Suprapubic skin (tissue), 4 donors: Measurements from ENCODE around the gene SLC2A4RG.

Source experiments
- POLR2A ChIP-seq, 2 donors: fragments of 450-650 bp; IDR thresholded peaks; one replicate each; pipeline ENCODE4 v1.6.1; 2017; ENCODE audit warnings: antibody characterized with exemption in 2 of 2, mild to moderate bottlenecking in 2 of 2, moderate library complexity in 2 of 2
- POLR2AphosphoS5 ChIP-seq, 3 donors: sonication (generic); formaldehyde crosslinking; IDR thresholded peaks; one replicate each; pipeline ENCODE4 v1.6.1; 2017; ENCODE audit warnings: antibody characterized with exemption in 3 of 3
- TF ChIP-seq, protein P1 (sequence below), 2 donors: fragments of 200-600 bp in 1 of 2; fragments of 450-650 bp in 1 of 2; sonication (generic) in 1 of 2; IDR thresholded peaks; one replicate each; pipeline ENCODE4 v1.5.1; 2016 to 2019; ENCODE audit warnings: antibody characterized with exemption in 2 of 2, mild to moderate bottlenecking in 1 of 2, moderate library complexity in 1 of 2

DNA sequence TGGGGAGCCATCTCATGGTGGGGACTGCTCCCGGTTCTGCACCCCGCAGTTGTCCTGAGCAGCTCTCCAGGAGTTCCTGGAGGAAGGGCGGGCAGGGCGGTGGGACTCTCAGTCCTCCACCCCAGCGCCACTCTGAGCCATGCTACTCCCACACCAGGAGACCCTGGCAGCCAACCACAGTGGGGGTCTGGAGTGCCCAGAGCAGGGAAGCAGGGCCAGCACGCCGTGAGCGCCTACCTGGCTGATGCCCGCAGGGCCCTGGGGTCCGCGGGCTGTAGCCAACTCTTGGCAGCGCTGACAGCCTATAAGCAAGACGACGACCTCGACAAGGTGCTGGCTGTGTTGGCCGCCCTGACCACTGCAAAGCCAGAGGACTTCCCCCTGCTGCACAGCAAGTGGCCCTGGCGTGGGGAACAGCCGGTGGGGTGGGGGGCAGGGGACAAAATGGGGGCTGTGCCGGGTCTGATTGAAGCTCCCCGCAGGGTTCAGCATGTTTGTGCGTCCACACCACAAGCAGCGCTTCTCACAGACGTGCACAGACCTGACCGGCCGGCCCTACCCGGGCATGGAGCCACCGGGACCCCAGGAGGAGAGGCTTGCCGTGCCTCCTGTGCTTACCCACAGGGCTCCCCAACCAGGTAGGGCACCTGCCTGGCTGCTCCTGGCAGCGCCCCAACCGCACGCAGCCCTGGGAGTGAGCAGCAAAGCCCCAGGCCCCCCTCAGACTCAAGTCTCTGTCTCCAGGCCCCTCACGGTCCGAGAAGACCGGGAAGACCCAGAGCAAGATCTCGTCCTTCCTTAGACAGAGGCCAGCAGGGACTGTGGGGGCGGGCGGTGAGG lies 44.8 kb upstream of the SLC2A4RG start:
- TF ChIP-seq POLR2AphosphoS5 (IDR thresholded peaks at IDR 0.05) = no peak
- no peak for TF ChIP-seq POLR2A (IDR thresholded peaks at IDR 0.05)
- TF ChIP-seq, protein P1, sequence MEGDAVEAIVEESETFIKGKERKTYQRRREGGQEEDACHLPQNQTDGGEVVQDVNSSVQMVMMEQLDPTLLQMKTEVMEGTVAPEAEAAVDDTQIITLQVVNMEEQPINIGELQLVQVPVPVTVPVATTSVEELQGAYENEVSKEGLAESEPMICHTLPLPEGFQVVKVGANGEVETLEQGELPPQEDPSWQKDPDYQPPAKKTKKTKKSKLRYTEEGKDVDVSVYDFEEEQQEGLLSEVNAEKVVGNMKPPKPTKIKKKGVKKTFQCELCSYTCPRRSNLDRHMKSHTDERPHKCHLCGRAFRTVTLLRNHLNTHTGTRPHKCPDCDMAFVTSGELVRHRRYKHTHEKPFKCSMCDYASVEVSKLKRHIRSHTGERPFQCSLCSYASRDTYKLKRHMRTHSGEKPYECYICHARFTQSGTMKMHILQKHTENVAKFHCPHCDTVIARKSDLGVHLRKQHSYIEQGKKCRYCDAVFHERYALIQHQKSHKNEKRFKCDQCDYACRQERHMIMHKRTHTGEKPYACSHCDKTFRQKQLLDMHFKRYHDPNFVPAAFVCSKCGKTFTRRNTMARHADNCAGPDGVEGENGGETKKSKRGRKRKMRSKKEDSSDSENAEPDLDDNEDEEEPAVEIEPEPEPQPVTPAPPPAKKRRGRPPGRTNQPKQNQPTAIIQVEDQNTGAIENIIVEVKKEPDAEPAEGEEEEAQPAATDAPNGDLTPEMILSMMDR (IDR thresholded peaks at IDR 0.05) = no peak
